Natural killer cell treated with Interleukin-12 subunit alpha and Interleukin-12 subunit beta and Interleukin-15 and Interleukin-18, amount 100 ng/mL, for 72 hours (primary cell): ENCODE data around the gene BUB1. TPM values are rescaled to one million over a fixed set of nuclear protein-coding genes. Genes with fewer than 3 reads are reported as not detected.
"Not testable (repeated sequence)": the region's sequence is repeated elsewhere in the genome, so short reads cannot be mapped to it uniquely, and the experiment has no call there.

Experiments
- ATAC-seq, 2 donors: fragments of 150-1000 bp; cut with Tn5 transposase in 1 of 2; sonication (Bioruptor Pico), chemical (Tn5 transposase) in 1 of 2; 2 replicates each; pipeline ENCODE4 v1.10.0; 2021
- DNase-seq: peaks from one replicate; pipeline ENCODE4 v3.0.0; 2022; ENCODE audit warnings: low spot score
- H3K27ac Mint-ChIP-seq, 2 donors: 1 replicate in 1 of 2; 2 replicates in 1 of 2; pipeline ENCODE4 v1.8.0; 2022; ENCODE audit warnings: mixed read lengths in 2 of 2, mild to moderate bottlenecking in 1 of 2, moderate library complexity in 1 of 2
- H3K27me3 Mint-ChIP-seq, 2 donors: 1 replicate in 1 of 2; 2 replicates in 1 of 2; pipeline ENCODE4 v1.8.0; 2022; ENCODE audit warnings: mixed read lengths in 2 of 2
- H3K36me3 Mint-ChIP-seq: one replicate; pipeline ENCODE4 v1.8.0; 2022; ENCODE audit warnings: mixed read lengths
- H3K4me1 Mint-ChIP-seq, 2 donors: 1 replicate in 1 of 2; 2 replicates in 1 of 2; pipeline ENCODE4 v1.8.0; 2022; ENCODE audit warnings: low read depth in 2 of 2, mixed read lengths in 2 of 2, mild to moderate bottlenecking in 1 of 2
- H3K4me3 Mint-ChIP-seq: one replicate; pipeline ENCODE4 v1.8.0; 2022; ENCODE audit warnings: mixed read lengths
- H3K9me3 Mint-ChIP-seq: 2 replicates; pipeline ENCODE4 v1.8.0; 2022; ENCODE audit warnings: mixed read lengths
- total RNA-seq, 2 donors: library from RNA; stranded (reverse); gene quantifications; one replicate each; pipeline ENCODE4 v1.2.3, GENCODE V29; 2022

The BUB1 gene
- total RNA-seq, 2 donors from 2014 or later, result 45.2 to 103 TPM

GRCh38 chr2:110619326-110619939 lies 58.4 kb downstream of the BUB1 start:
- peak in 1 of 2 donors; percentile 20 for ATAC-seq
- H3K9me3 Mint-ChIP-seq, H3K4me1 Mint-ChIP-seq, DNase-seq, H3K27me3 Mint-ChIP-seq, H3K4me3 Mint-ChIP-seq, H3K36me3 Mint-ChIP-seq, H3K27ac Mint-ChIP-seq: not testable (repeated sequence)

- not testable (repeated sequence) for ATAC-seq
Observed at GRCh38 chr2:110613927-110614326, 63.9 kb downstream of the BUB1 start.

GRCh38 chr2:110610613-110611250 lies 67.1 kb downstream of the BUB1 start:
- not testable (repeated sequence) for H3K4me1 Mint-ChIP-seq, H3K9me3 Mint-ChIP-seq, H3K4me3 Mint-ChIP-seq, H3K27me3 Mint-ChIP-seq, H3K36me3 Mint-ChIP-seq, H3K27ac Mint-ChIP-seq
- DNase-seq (peak; percentile 45), ATAC-seq (peak; percentile 62 to 74)

More at GRCh38 chr2:110613927-110614326, 63.9 kb downstream of the BUB1 start:
- H3K36me3 Mint-ChIP-seq, H3K9me3 Mint-ChIP-seq, H3K27ac Mint-ChIP-seq, H3K27me3 Mint-ChIP-seq, H3K4me1 Mint-ChIP-seq, H3K4me3 Mint-ChIP-seq, DNase-seq: not testable (repeated sequence)

- not testable (repeated sequence) for H3K36me3 Mint-ChIP-seq, H3K9me3 Mint-ChIP-seq, DNase-seq, H3K27ac Mint-ChIP-seq, H3K4me3 Mint-ChIP-seq, H3K27me3 Mint-ChIP-seq, H3K4me1 Mint-ChIP-seq
- peak; percentile 49 to 56 for ATAC-seq
Observed at GRCh38 chr2:110609843-110610612, 67.8 kb downstream of the BUB1 start.

GRCh38 chr2:110608788-110609502 lies 68.9 kb downstream of the BUB1 start:
- H3K36me3 Mint-ChIP-seq, H3K4me1 Mint-ChIP-seq, H3K27ac Mint-ChIP-seq, H3K9me3 Mint-ChIP-seq, H3K27me3 Mint-ChIP-seq, DNase-seq, ATAC-seq, H3K4me3 Mint-ChIP-seq: not testable (repeated sequence)

GRCh38 chr2:110605057-110605456 lies 72.8 kb downstream of the BUB1 start:
- H3K36me3 Mint-ChIP-seq, H3K27me3 Mint-ChIP-seq, H3K27ac Mint-ChIP-seq, H3K4me1 Mint-ChIP-seq, H3K4me3 Mint-ChIP-seq, H3K9me3 Mint-ChIP-seq: not testable (repeated sequence)
- DNase-seq, result peak; percentile 39
- ATAC-seq, result peak; percentile 27 to 59

- ATAC-seq, H3K27me3 Mint-ChIP-seq, H3K36me3 Mint-ChIP-seq, H3K27ac Mint-ChIP-seq, H3K9me3 Mint-ChIP-seq, H3K4me3 Mint-ChIP-seq, H3K4me1 Mint-ChIP-seq, DNase-seq: not testable (repeated sequence)
Observed at GRCh38 chr2:110603917-110604591, 73.8 kb downstream of the BUB1 start.

- H3K27ac Mint-ChIP-seq, result not testable (repeated sequence)
Observed at GRCh38 chr2:110602139-110602538, 75.7 kb downstream of the BUB1 start.

GRCh38 chr2:110591973-110592372 lies 85.9 kb downstream of the BUB1 start:
- H3K27ac Mint-ChIP-seq, H3K36me3 Mint-ChIP-seq, H3K4me1 Mint-ChIP-seq, ATAC-seq, DNase-seq, H3K27me3 Mint-ChIP-seq, H3K4me3 Mint-ChIP-seq, H3K9me3 Mint-ChIP-seq: not testable (repeated sequence)

More at GRCh38 chr2:110602139-110602538, 75.7 kb downstream of the BUB1 start:
- not testable (repeated sequence) for H3K4me1 Mint-ChIP-seq, DNase-seq, ATAC-seq, H3K27me3 Mint-ChIP-seq, H3K36me3 Mint-ChIP-seq, H3K9me3 Mint-ChIP-seq, H3K4me3 Mint-ChIP-seq

- H3K36me3 Mint-ChIP-seq, H3K27me3 Mint-ChIP-seq, DNase-seq, ATAC-seq, H3K4me3 Mint-ChIP-seq, H3K9me3 Mint-ChIP-seq, H3K4me1 Mint-ChIP-seq, H3K27ac Mint-ChIP-seq: not testable (repeated sequence)
Observed at GRCh38 chr2:110589677-110590330, 88.1 kb downstream of the BUB1 start.

GRCh38 chr2:110588520-110588919 lies 89.3 kb downstream of the BUB1 start:
- H3K4me1 Mint-ChIP-seq, H3K36me3 Mint-ChIP-seq, ATAC-seq, H3K4me3 Mint-ChIP-seq, H3K9me3 Mint-ChIP-seq, DNase-seq, H3K27me3 Mint-ChIP-seq, H3K27ac Mint-ChIP-seq: not testable (repeated sequence)
